GM21515 (cell line): ENCODE data around the gene ELF2.
"Not testable (repeated sequence)": the region's sequence is repeated elsewhere in the genome, so short reads cannot be mapped to it uniquely, and the experiment has no call there.

Experiments
- ATAC-seq: cut with Tn5 transposase; IDR thresholded peaks from one replicate; pipeline ENCODE4 v1.9.1; 2021; ENCODE audit not compliant: unreplicated experiment

ELF2 gene

GRCh38 chr4:139082750-139083606 is 94.0 kb downstream of the ELF2 start:
- peak; percentile 86 for ATAC-seq

- ATAC-seq: no peak
Observed at GRCh38 chr4:139078926-139079325, 98.1 kb downstream of the ELF2 start.

GRCh38 chr4:139077567-139078355 is 99.3 kb downstream of the ELF2 start:
- ATAC-seq: no peak

GRCh38 chr4:139076016-139076744 is 100.8 kb downstream of the ELF2 start:
- ATAC-seq: no peak

GRCh38 chr4:139060591-139060990 is 116.4 kb downstream of the ELF2 start:
- ATAC-seq: no peak

- not testable (repeated sequence) for ATAC-seq
Observed at GRCh38 chr4:139059026-139059425, 118.0 kb downstream of the ELF2 start.

- no peak for ATAC-seq
Observed at GRCh38 chr4:139054791-139055505, 122.1 kb downstream of the ELF2 start.

GRCh38 chr4:139053909-139054308 is 123.1 kb downstream of the ELF2 start:
- ATAC-seq: no peak

- no peak for ATAC-seq
Observed at GRCh38 chr4:139050446-139050845, 126.6 kb downstream of the ELF2 start.

- no peak for ATAC-seq
Observed at GRCh38 chr4:139048026-139048425, 129.0 kb downstream of the ELF2 start.

GRCh38 chr4:139044291-139044690 is 132.7 kb downstream of the ELF2 start:
- no peak for ATAC-seq

- no peak for ATAC-seq
Observed at GRCh38 chr4:139042981-139043460, 134.0 kb downstream of the ELF2 start.

- ATAC-seq: no peak
Observed at GRCh38 chr4:139038874-139039443, 138.1 kb downstream of the ELF2 start.

- ATAC-seq: no peak
Observed at GRCh38 chr4:139036885-139037284, 140.1 kb downstream of the ELF2 start.

- no peak for ATAC-seq
Observed at GRCh38 chr4:139035650-139036049, 141.4 kb downstream of the ELF2 start.

- peak; percentile 80 for ATAC-seq
Observed at GRCh38 chr4:139030614-139031235, 146.3 kb downstream of the ELF2 start.

GRCh38 chr4:139029866-139030363 is 147.1 kb downstream of the ELF2 start:
- ATAC-seq: not testable (repeated sequence)

GRCh38 chr4:139028191-139028661 is 148.8 kb downstream of the ELF2 start:
- ATAC-seq: no peak

- ATAC-seq: no peak
Observed at GRCh38 chr4:139027776-139028175, 149.2 kb downstream of the ELF2 start.
